Inflammatory macrophage treated with lipopolysaccharide for 4 hours (primary cell): ENCODE results near the gene CD93.

Source experiments
- DNase-seq: peaks from one replicate; pipeline ENCODE4 v3.0.0-alpha.2; 2020

CD93 gene

GRCh38 chr20:23052904-23053303 is 33.2 kb downstream of the CD93 start:
- DNase-seq = no peak

- peak; percentile 81 for DNase-seq
These were observed 35.1 kb downstream of the CD93 start for GRCh38 chr20:23050847-23051627.

GRCh38 chr20:23050076-23050838 is 35.9 kb downstream of the CD93 start:
- DNase-seq = peak; percentile 24

- DNase-seq = peak; percentile 41
These were observed 36.7 kb downstream of the CD93 start, which contains the start of gene THBD for GRCh38 chr20:23049201-23050075. THBD (minus strand) TSS chr20:23049672; CDS start chr20:23049504, 168 bp downstream.

- DNase-seq = peak; percentile 72
These were observed 37.6 kb downstream of the CD93 start for GRCh38 chr20:23048283-23049200.

- DNase-seq = no peak
These were observed 38.3 kb downstream of the CD93 start for GRCh38 chr20:23047738-23048214.

GRCh38 chr20:23047001-23047737 is 39.0 kb downstream of the CD93 start:
- no peak for DNase-seq

GRCh38 chr20:23046431-23046830 is 39.7 kb downstream of the CD93 start:
- no peak for DNase-seq

- no peak for DNase-seq
These were observed 42.7 kb downstream of the CD93 start for GRCh38 chr20:23043376-23043775.

GRCh38 chr20:23042270-23042669 is 43.9 kb downstream of the CD93 start:
- DNase-seq = peak; percentile 6

- no peak for DNase-seq
These were observed 46.1 kb downstream of the CD93 start for GRCh38 chr20:23039885-23040508.

- DNase-seq = no peak
These were observed 46.8 kb downstream of the CD93 start for GRCh38 chr20:23039136-23039875.

- no peak for DNase-seq
These were observed 49.1 kb downstream of the CD93 start for GRCh38 chr20:23037017-23037481.

- no peak for DNase-seq
These were observed 49.8 kb downstream of the CD93 start for GRCh38 chr20:23036371-23036770.

GRCh38 chr20:23035731-23036130 is 50.4 kb downstream of the CD93 start:
- no peak for DNase-seq

- DNase-seq = no peak
These were observed 51.1 kb downstream of the CD93 start, which contains the start of gene SSTR4 for GRCh38 chr20:23034721-23035671. SSTR4 (plus strand) TSS chr20:23035312; CDS start chr20:23035484, 172 bp downstream.

GRCh38 chr20:23033918-23034317 is 52.2 kb downstream of the CD93 start:
- DNase-seq = no peak

- no peak for DNase-seq
These were observed 53.4 kb downstream of the CD93 start for GRCh38 chr20:23032750-23033078.
